Measurements from ENCODE around the gene ZFP14. TPM values are rescaled to one million over a fixed set of nuclear protein-coding genes. Genes with fewer than 3 reads are reported as not detected.
"Not testable (repeated sequence)": the region's sequence is repeated elsewhere in the genome, so short reads cannot be mapped to it uniquely, and the experiment has no call there.

ZFP14 gene
- total RNA-seq, 1 experiment from 2014 or later, result 4.6 TPM

DNA sequence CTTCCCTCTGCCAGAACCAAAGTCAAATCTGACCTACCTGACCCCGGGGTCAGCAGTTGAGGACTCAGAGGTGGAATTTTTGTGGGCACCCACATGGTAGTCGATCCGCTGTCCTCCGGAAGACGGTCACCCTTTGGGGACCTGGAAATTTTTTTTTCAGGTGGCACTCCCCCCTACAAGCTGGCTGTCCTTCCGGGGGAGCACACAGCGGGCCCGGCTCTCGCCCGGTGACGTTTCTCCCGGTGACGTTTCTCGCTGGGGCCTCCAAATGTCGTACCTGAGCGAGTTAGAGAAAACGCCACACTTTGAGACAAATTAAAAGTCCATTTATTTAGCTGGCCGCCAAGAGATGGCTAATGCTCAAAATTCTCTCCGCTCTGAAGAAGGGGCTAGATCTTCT, 48.8 kb downstream of the ZFP14 start:
- DNase-seq, result no peak
- no peak overlapping the region for H3K27ac Mint-ChIP-seq (ENCODE audit: unreplicated experiment)
- H3K9me3 Mint-ChIP-seq (ENCODE audit: low read depth, unreplicated experiment), result peaks cover 20% of the 10 kb centered on the region
- H3K4me1 Mint-ChIP-seq (ENCODE audit: low read depth, unreplicated experiment), result no peaks in the 10 kb centered on the region
- peaks cover 11% of the 10 kb centered on the region for H3K36me3 Mint-ChIP-seq (ENCODE audit: insufficient read depth, unreplicated experiment)
- BruUV-seq (replicated peaks), result no TSS peak
- H3K4me3 Mint-ChIP-seq (ENCODE audit: low read depth, unreplicated experiment), result no peak overlapping the region
- no peak for TF ChIP-seq CTCF (IDR thresholded peaks at IDR 0.05; ENCODE audit: unreplicated experiment)
- CTCF ChIA-PET, result no interaction called here
- intact Hi-C loops (cut with micrococcal nuclease; ENCODE audit: unreplicated experiment), result no loop called here
- no peaks in the 10 kb centered on the region for H3K27me3 Mint-ChIP-seq (ENCODE audit: unreplicated experiment)

- CTCF ChIA-PET; H3K4me3 Mint-ChIP-seq (ENCODE audit: low read depth, unreplicated experiment); DNase-seq; H3K27me3 Mint-ChIP-seq (ENCODE audit: unreplicated experiment); intact Hi-C loops (cut with micrococcal nuclease; ENCODE audit: unreplicated experiment); BruUV-seq (replicated peaks); H3K4me1 Mint-ChIP-seq (ENCODE audit: low read depth, unreplicated experiment); H3K27ac Mint-ChIP-seq (ENCODE audit: unreplicated experiment): not testable (repeated sequence)
- peaks cover 22% of the 10 kb centered on the region for H3K9me3 Mint-ChIP-seq (ENCODE audit: low read depth, unreplicated experiment)
- peaks cover 11% of the 10 kb centered on the region for H3K36me3 Mint-ChIP-seq (ENCODE audit: insufficient read depth, unreplicated experiment)
Observed at GRCh38 chr19:36329534-36329933, 49.5 kb downstream of the ZFP14 start.

GRCh38 chr19:36326649-36327048, 52.4 kb downstream of the ZFP14 start:
- H3K4me1 Mint-ChIP-seq (ENCODE audit: low read depth, unreplicated experiment); H3K36me3 Mint-ChIP-seq (ENCODE audit: insufficient read depth, unreplicated experiment); intact Hi-C loops (cut with micrococcal nuclease; ENCODE audit: unreplicated experiment); H3K27me3 Mint-ChIP-seq (ENCODE audit: unreplicated experiment); CTCF ChIA-PET; H3K27ac Mint-ChIP-seq (ENCODE audit: unreplicated experiment); DNase-seq; BruUV-seq (replicated peaks); H3K4me3 Mint-ChIP-seq (ENCODE audit: low read depth, unreplicated experiment): not testable (repeated sequence)
- peaks cover 30% of the 10 kb centered on the region for H3K9me3 Mint-ChIP-seq (ENCODE audit: low read depth, unreplicated experiment)

GRCh38 chr19:36315164-36315563, 63.8 kb downstream of the ZFP14 start:
- H3K36me3 Mint-ChIP-seq (ENCODE audit: insufficient read depth, unreplicated experiment); CTCF ChIA-PET; H3K27ac Mint-ChIP-seq (ENCODE audit: unreplicated experiment): not testable (repeated sequence)

DNA sequence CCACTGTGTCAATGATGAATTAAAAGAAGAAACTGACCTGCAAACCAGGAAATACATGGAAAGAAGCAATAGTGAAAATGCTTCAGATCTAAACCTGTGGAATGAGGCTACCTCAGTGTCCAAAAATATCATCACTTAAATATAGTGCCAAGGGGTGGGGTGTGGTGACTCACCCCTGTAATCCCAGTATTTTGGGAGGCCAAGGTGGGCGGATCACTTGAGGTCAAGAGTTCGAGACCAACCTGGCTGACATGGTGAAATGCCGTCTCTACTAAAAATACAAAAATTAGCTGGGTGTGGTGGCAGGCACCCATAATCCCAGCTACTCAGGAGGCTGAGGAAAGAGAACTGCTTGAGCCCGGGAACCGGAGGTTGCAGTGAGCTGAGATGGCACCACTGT, 64.9 kb downstream of the ZFP14 start:
- H3K27ac Mint-ChIP-seq (ENCODE audit: unreplicated experiment); intact Hi-C loops (cut with micrococcal nuclease; ENCODE audit: unreplicated experiment); H3K27me3 Mint-ChIP-seq (ENCODE audit: unreplicated experiment); CTCF ChIA-PET; H3K4me1 Mint-ChIP-seq (ENCODE audit: low read depth, unreplicated experiment); H3K36me3 Mint-ChIP-seq (ENCODE audit: insufficient read depth, unreplicated experiment); H3K4me3 Mint-ChIP-seq (ENCODE audit: low read depth, unreplicated experiment); BruUV-seq (replicated peaks); DNase-seq: not testable (repeated sequence)
- peaks cover 10% of the 10 kb centered on the region for H3K9me3 Mint-ChIP-seq (ENCODE audit: low read depth, unreplicated experiment)

More at GRCh38 chr19:36315164-36315563, 63.8 kb downstream of the ZFP14 start:
- H3K4me1 Mint-ChIP-seq (ENCODE audit: low read depth, unreplicated experiment); BruUV-seq (replicated peaks); intact Hi-C loops (cut with micrococcal nuclease; ENCODE audit: unreplicated experiment); DNase-seq; H3K4me3 Mint-ChIP-seq (ENCODE audit: low read depth, unreplicated experiment); H3K27me3 Mint-ChIP-seq (ENCODE audit: unreplicated experiment): not testable (repeated sequence)
- peaks cover 10% of the 10 kb centered on the region for H3K9me3 Mint-ChIP-seq (ENCODE audit: low read depth, unreplicated experiment)

DNA sequence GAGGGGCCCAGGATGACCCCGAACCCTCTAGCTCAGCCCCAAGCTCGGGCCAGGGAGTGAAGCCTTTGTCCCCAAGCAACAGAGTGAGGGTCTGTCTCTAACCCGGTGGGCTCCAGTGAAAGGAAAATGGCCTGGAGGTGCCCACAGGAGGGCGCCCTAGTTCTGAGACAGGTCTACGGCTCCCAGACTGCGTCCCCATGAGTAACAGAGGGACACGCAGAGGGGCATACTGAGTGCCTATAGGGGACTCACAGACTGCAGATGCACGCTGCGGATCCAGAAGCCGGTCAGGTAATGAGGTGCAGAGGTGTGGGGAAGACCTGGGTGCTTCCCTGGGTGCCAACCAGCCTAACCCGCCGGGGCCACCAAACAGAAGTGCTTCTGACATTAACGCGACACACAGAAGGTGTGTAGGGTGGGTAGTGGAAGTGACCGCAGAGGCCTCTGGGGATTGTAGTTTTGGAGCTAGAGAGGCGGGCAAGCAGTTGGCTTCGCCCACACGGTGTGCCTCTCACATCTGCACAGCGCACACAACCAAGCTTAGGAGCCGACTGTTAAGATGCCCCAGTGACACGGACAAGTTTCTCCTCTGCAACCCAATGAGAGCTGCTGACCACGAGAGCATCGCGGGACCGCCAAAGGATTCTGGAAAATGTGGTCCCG, 67.8 kb downstream of the ZFP14 start:
- H3K27me3 Mint-ChIP-seq (ENCODE audit: unreplicated experiment); CTCF ChIA-PET; intact Hi-C loops (cut with micrococcal nuclease; ENCODE audit: unreplicated experiment); H3K4me3 Mint-ChIP-seq (ENCODE audit: low read depth, unreplicated experiment); H3K36me3 Mint-ChIP-seq (ENCODE audit: insufficient read depth, unreplicated experiment); DNase-seq; BruUV-seq (replicated peaks); H3K4me1 Mint-ChIP-seq (ENCODE audit: low read depth, unreplicated experiment); H3K9me3 Mint-ChIP-seq (ENCODE audit: low read depth, unreplicated experiment); H3K27ac Mint-ChIP-seq (ENCODE audit: unreplicated experiment): not testable (repeated sequence)

DNA sequence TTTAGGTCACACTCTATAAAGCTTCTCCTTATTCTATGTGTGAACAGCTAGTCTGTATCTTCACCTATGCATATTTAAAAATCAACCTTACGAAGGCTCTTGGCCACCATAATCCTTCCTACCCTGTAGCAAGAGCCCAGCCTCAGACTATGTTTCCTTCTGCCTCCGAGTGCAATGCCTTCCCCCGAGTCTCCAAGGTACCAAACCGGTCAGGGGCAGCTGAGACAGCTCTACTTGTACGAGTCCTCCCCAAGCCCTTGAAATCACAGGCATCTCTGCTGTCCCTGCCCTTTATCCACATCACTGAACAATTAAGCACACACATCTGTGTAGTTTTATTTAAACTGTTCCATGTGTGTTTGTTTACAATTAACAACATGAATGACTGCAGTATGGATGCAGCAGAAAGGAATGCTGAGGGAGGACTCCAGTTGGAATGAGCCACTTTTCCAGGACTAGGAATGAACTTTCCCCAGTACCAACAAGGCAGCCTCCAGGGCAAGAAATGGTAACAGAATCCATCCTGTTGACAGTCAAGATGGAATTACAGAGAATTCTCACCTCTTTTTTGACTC, 68.5 kb downstream of the ZFP14 start:
- CTCF ChIA-PET, result not testable (repeated sequence)

DNA sequence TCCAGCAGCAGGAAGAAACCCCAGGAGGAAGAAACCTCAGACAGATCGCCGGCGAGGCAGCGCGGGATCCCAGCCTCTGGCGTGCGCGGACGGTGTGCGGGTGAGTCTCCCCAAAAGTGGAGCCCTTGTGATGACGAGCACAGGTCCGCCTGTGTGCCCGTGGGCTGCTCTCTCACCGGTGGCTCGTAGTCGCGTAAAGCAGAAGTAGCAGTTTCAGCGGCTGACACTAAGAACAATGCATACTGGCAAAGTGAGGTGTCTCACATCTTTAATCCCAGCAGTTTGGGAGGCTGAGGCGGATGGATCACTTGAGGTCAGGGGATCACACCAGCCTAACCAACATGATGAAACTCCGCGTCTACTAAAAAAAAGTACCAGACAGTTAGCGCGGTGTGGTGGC, 69.2 kb downstream of the ZFP14 start:
- H3K27me3 Mint-ChIP-seq (ENCODE audit: unreplicated experiment); H3K36me3 Mint-ChIP-seq (ENCODE audit: insufficient read depth, unreplicated experiment); intact Hi-C loops (cut with micrococcal nuclease; ENCODE audit: unreplicated experiment); H3K9me3 Mint-ChIP-seq (ENCODE audit: low read depth, unreplicated experiment); H3K4me1 Mint-ChIP-seq (ENCODE audit: low read depth, unreplicated experiment); DNase-seq; H3K4me3 Mint-ChIP-seq (ENCODE audit: low read depth, unreplicated experiment); BruUV-seq (replicated peaks); H3K27ac Mint-ChIP-seq (ENCODE audit: unreplicated experiment); CTCF ChIA-PET: not testable (repeated sequence)

More for the DNA sequence above, 68.5 kb downstream of the ZFP14 start:
- H3K9me3 Mint-ChIP-seq (ENCODE audit: low read depth, unreplicated experiment); H3K27me3 Mint-ChIP-seq (ENCODE audit: unreplicated experiment); BruUV-seq (replicated peaks); DNase-seq; H3K27ac Mint-ChIP-seq (ENCODE audit: unreplicated experiment); intact Hi-C loops (cut with micrococcal nuclease; ENCODE audit: unreplicated experiment); H3K4me3 Mint-ChIP-seq (ENCODE audit: low read depth, unreplicated experiment); H3K4me1 Mint-ChIP-seq (ENCODE audit: low read depth, unreplicated experiment); H3K36me3 Mint-ChIP-seq (ENCODE audit: insufficient read depth, unreplicated experiment): not testable (repeated sequence)

GRCh38 chr19:36309309-36309708, 69.7 kb downstream of the ZFP14 start:
- BruUV-seq (replicated peaks); H3K9me3 Mint-ChIP-seq (ENCODE audit: low read depth, unreplicated experiment); H3K4me1 Mint-ChIP-seq (ENCODE audit: low read depth, unreplicated experiment); DNase-seq; H3K4me3 Mint-ChIP-seq (ENCODE audit: low read depth, unreplicated experiment); H3K27me3 Mint-ChIP-seq (ENCODE audit: unreplicated experiment); H3K27ac Mint-ChIP-seq (ENCODE audit: unreplicated experiment); CTCF ChIA-PET; H3K36me3 Mint-ChIP-seq (ENCODE audit: insufficient read depth, unreplicated experiment); intact Hi-C loops (cut with micrococcal nuclease; ENCODE audit: unreplicated experiment): not testable (repeated sequence)

All from Calu3 (cell line).